GM21447 (cell line): ENCODE results near the gene CNTN5.

ENCODE experiments used
- ATAC-seq: cut with Tn5 transposase; IDR thresholded peaks from one replicate; pipeline ENCODE4 v1.9.1; 2021; ENCODE audit not compliant: unreplicated experiment

The CNTN5 gene

DNA sequence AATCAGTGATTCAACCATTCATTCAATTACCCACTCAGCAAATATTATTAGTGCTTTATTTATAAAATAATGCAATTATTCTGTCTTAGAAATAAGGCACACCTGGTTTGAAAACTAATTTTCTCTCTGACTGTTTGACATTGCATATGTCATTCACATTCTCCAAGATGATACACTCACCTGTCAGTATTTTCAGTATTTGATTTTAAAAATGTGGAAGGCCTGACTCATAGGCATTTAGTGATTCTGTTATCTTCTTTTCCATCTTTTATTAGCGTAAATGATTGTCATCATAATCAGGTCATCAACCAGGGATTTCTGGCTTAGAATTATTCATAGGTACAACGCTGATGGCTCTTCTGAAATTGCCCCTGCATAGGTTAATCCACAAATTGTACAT lies 480.9 kb downstream of the CNTN5 start:
- ATAC-seq = no peak

DNA sequence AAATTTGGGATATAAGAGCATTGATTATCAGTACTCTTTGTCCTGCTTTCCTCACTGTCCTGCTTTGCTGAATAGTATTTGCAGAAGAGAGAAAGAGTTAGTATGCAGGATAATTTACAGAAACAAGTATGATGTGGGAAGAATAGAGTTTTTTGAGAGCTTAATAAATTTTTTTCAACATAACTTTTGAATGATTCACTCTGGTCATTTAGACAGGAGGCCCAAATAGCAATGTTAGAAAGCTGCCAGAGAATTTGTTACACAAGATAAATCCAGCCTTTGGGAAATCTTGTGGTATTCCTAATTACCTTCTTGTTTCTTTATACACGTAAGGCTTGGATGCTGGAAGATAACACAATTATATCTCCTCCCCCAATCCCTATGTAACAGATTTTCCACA lies 484.6 kb downstream of the CNTN5 start:
- no peak for ATAC-seq

DNA sequence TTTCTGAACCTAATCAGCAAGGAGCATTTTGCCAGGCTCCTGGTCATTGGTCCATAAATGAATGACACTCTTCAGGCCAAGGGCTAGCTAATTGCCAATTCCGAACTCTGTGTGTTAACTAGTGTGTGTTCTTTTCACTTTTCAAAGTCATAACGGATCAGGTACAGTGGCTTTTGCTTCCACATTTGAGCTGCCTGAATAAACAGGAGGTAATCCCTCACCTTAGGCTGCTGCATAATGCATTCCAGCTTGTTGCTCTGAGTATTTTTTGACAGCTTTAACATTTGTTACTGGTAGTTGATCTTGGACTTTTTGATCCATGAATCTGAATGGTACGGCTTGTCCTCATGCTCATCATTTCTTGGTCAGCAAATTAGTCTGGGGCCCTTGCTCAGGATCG lies 485.1 kb downstream of the CNTN5 start:
- ATAC-seq = no peak

DNA sequence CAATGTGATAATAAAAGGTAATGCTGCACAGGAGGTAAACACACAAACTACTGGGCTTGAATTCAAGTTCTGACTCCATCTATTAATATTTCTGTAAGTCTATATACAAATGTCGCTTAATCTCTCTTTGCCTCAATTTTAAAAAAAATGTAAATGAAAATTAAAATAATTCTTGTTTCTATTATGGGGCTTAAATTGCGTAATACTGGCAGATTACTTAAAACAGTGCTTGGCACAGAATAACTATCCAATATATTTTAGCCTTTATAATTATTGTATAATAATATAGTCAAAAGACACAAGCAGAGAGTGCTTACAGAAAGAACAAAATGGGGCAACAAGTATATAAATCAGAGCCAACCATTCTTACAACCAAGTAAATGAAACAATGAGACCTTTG lies 489.1 kb downstream of the CNTN5 start:
- ATAC-seq = no peak

DNA sequence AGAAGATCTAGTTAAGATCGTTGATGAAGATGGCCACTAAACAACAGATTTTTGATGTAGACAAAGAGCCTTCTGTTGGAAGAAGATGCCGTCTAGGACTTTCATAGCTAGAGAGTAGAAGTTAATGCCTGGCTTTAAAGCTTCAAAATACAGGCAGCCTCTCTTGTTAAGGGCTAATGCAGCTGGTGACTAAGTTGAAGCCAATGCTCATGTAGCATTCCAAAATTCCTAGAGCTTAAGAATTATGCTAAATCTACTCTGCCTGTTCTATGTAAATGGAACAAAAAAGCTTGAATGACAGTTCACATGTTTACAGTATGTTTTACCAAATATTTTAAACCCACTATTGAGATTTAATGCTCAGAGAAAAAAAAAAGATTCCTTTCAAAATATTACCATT lies 492.6 kb downstream of the CNTN5 start:
- ATAC-seq = no peak

DNA sequence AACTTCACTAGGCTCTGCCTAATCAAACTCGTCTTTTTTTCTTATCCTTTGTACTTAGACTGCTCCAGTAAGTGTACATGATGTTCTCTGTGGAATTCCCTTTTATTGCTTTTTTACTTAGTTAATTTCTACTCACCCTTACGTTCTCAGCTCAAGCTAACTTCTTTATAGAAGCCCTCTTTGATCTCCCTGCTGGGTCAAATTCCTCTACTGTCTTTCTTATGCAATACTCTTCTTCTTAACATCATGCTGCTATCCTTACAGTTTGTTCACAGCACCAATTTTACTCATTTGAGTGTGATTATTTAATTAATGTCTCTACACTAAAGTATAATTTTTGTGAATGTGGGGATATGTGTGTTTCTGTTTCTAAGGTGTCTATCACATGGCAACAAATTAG lies 498.3 kb downstream of the CNTN5 start:
- ATAC-seq = no peak

DNA sequence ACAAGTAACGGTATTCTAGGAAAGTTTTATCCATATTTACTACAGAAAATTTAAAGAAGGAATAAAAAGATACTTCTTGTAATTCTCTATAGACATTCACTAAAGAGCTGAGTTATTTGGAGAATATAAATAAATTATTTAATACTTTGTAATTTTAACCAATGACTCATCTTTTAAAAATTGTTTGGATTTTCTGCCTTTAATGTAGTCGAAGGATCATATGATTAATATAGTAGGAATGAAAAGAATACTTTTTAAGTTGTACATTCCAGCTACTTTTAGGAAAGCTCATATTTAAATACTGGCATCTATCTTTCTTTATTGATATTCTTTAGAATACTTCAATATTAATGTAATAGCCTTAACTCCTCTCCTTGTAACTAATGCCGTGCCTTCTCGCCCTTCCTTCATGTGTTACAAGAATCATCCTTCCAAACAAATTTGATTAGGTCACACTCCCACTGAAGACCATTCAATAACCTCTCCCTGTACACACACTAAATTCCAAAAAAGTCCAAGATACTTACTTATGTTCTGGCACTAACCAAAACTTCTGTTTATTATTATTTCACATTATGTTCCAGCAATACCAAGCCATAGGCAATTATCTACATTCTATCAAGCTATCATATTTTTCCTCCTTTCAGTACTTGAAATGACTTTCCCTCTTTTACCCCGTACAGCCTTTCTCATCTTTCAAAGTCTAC lies 501.9 kb downstream of the CNTN5 start:
- no peak for ATAC-seq

DNA sequence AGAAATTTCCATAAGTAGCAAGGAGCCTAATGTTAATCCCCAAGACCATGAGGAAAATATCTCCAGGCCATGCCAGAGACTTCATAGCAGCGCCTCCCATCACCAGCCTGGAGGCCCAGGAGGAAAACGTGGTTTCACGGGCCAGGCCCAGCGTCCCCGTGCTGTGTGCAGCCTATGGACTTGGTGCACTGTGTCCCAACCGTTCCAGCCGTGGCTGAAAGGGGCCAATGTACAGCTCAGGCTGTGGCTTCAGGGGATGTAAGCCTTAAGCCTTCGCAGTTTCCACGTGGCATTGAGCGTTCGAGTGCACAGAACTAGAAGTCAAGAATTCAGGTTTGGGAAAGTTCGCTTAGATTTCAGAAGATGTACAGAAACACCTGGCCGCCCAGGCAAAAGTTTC lies 510.7 kb downstream of the CNTN5 start:
- no peak for ATAC-seq

DNA sequence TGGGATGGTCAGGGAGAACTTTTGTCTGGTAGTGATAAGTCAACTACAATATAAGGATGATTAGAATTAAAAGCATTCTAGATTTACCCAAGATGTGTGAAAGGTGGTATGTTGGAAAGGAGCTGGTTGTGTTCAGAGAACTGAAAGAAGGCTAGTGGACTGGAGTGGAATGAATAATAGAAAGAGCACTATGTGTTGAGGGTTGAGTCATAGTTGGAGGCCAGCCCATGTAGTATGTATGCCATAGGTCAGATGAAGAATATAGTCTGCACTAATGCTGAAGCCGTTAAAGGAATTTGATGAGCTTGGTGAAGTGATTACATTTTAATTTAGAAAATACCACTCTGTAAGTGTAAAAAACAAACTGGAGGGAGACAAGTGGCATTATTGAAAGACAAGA lies 514.1 kb downstream of the CNTN5 start:
- ATAC-seq = no peak

DNA sequence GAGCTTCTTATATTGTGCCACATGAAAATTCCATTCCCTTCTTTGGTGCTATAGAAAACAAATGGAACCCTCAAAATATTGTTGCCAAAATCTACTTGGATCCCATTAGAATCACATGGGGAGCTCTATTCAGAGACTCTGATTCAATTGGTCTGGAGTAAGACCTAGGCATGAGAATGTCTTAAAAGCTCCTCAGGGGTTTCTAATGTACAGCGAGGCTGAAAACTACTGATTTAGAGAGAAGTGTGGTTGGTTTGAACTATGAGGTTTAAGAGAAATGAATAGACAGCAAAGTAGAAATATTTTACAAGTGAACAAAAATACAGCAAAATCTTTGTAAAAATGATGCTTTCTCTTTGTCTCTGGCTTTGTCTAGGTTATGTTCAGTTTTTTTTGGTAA lies 514.7 kb downstream of the CNTN5 start:
- ATAC-seq = peak; percentile 62

DNA sequence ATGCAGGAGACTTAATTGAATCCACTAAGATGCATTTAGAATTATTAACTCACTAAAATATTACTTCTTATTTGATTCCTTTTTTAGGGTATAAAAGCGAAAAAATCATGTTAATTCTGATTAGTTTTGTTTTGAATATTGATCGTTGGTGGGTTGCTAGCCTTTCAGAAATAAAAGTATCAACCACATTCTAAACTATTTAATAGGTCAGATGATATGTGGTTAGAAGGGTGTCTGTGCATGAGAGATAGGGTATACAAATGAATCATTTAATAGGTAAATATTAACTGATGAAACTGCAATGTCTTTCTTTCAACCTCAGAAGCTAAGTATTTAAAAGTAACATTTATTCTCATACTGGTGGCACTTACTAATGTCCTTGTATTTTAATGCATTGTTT lies 515.1 kb downstream of the CNTN5 start:
- ATAC-seq = peak; percentile 57

DNA sequence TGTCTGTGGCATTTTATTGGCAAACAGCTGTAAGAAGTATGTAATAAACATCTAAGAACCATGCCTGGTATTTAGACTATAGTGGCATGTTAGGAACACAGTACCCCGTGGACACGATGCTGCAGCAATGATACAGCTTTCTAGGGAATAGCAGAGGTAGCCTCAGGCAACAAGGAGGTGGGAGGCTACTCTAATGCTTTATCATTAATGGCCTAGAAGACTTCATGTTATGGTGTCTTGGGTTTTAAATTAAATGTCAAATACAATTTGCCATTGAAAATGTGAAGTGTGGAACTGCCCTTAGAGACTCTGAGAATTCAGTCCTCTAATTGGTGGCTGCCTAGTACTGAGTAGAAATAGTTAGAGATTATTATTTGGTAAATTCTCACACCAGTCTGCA lies 516.9 kb downstream of the CNTN5 start:
- no peak for ATAC-seq

DNA sequence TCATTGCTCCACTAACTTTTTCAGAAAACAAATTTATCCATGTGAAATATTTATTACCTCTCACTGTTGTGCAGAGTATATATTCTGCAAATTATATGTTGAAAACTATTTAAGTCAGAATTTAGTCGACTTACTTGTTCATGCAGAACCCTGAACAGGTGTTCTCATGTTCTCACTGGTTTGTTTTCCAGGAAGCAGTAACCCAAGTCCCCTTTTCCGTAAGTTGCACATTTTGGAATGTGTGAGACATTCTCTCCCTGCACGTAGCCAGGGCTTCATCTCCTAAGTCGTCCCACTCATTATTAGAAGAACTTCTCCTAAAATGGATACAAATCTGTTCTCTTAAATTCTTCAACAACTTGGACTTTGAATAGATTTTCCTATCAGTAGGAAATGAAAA lies 524.9 kb downstream of the CNTN5 start:
- no peak for ATAC-seq

DNA sequence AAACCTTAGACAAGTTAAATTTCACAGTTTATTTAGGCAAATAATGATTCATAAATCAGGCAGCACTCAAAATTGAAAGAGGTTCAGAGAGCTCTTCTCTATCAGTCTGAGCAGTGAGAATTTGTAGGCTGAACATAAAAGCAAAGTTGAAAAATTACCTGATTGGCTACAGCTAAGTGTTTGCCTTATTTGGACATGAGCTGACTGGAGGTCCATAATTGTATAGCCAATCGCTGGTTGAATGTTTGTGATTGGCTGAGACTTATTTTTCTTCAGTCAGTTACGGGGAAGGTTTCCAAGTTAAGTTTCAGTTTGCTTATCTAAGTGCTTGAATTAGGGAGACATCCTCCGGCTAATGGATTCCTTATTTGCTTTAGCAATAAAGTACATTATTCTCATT lies 527.5 kb downstream of the CNTN5 start:
- no peak for ATAC-seq

DNA sequence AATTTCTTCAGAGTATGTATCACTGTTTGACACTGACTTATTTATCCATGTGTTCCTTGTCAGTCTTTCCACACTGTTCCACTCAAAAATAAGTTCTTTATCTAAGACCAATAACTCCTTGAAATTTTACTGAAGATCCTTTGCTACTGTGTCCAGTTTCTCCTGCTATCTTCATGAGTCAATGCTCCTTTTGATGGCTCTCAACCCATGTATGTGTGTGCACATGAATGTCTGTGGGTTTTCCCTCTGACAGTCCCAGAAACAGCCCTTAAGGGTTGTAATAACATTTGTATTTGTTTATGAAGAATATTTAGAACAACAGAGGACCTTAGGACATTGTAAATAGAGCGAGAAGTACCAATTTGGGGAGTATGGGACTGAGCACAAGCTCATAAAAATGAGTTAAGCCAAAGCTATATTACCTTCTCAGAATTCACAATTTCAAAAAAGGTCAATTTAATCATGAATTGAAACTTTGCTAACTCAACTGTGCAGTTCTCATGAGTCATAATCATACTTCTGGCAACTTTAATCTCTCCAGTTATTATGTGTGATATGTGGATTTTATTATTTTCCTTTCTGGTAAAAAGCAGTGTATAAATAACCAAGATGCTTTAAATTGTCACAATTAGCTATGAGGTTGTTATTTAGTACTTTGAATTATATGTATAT lies 533.6 kb downstream of the CNTN5 start:
- no peak for ATAC-seq

DNA sequence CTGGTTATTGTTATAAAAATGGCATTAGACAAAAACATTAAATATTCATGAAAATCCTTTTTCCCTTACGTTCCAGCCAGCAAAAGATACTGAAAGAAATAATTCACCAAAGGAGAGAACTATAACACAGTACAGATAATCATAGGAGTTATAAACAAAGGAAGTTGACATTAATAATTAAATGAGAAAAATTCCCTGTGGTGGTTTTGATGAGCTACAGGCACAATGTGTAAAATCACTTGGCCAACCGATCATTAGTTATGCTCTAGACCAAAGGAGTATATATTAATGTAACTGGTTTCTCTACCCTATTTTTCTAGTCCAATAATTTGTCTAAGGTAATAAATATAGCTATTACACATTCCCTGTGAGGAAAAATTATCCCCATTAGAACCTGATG lies 534.7 kb downstream of the CNTN5 start:
- no peak for ATAC-seq

DNA sequence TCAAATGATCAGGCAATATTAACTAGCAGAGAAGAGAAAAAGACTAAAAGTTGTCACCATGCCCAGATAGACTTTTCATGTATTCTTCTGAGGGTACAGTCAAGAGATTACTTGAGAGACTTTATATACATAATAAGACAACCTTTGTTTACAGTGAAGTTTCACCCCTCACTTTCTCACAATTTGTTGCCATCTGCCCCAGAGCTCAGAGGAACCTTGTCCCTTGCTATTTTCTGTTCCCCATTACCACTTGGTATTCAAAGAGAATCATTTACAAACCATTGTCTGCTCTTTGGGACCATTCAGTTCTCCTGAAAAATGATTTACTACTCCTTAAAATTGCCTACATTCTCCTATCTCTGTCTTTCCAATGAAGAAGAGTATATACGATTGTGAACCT lies 544.6 kb downstream of the CNTN5 start:
- peak; percentile 62 for ATAC-seq

DNA sequence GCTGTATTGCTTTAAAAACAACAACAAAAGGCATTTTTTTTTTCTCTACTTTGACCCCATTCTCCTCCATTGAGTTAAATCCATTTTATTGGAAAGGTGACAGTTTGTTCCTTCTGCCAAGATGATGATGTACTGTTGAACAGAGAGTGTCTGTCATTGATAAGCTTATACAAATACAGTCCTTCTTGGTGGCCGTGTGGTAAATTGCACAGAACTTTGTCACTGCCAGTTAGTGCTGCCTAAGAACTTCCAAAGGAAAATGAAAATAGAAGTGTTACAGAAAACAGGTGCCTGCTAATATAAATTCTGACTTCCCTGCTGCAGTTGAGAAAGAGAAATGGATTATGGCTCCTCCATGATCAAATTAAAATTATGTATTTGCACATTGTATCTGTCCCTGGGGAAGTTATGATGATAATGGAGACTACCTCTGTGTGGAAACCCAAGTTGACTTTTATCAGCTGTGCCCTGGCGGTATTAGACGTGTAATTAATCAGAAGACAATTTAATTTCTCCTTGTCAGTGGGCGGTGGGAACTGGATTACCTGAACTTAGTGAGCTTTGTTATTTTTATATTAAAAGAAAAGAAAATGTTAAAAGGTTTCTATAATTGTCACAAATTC lies 546.7 kb downstream of the CNTN5 start:
- no peak for ATAC-seq

DNA sequence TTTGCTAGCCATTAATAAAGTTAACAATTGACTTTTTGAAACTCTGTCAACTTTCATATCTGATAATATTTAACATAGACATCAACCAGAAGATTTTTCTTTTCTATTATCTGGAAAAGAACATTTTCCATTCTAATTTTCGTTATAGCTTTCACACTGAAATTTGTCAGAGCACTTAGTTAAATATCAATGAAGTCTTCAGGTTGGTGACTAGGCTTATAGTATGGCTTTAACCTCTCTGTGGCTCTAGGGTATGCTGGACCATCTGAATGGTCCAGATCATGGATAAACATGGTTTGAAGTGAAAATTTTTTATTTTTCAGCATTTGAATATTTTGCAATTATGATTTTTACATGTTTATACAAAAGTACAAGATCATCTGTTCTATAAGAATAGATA lies 548.1 kb downstream of the CNTN5 start:
- ATAC-seq = no peak

DNA sequence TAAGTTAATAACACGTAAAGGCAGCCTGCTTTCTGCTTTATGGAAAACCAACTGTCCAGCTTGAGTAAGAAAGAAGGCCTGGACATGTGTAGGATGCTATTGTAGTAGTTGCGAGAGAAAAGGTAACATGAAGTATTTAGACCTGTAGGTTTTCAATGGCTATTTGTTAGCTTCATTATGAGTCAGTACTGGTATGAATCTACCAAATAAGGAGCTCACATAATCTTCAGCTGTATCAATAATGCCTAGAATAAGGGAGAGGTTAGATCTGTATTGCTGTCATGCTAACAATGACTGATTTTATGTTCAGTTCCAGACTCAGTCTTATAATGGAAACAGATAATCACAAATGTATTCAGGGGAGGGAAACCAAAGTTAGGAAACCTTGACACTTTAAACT lies 550.3 kb downstream of the CNTN5 start:
- peak; percentile 55 for ATAC-seq

DNA sequence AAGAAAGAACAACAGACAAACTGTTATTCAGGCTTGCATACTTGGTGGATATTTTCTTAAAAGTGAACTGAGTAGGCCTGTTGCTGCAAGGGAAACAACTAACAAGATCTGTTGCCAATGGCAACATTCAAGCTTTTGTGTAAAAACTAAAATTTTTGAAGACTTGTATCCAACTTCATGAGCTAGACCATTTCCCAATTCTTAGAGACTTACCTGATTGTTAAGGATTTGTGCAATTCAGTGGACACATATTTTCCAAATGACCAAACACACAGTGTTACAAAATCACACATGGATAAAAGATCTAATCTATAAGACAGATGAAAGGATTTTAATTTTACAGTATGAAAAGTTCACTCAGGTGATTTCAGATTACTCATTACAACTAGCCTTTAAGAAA lies 564.1 kb downstream of the CNTN5 start:
- no peak for ATAC-seq

DNA sequence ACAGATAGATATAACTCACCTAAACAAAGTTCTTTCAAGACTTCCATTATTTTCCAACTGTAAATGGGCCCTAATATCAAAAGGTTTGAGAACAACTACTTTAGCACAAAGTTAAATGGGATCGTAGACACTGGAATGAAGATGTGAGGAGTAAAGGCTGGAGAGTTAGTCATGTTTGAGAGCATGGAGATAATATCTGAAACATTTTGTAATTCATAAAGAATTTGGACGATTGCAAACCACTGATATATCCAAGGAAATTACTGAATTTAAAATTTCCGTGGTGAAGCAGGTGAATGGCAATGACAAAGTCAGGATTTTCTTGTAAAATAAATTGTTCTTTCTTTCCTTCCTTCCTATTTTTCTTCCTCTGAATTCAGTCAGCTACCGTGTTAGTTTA lies 564.9 kb downstream of the CNTN5 start:
- ATAC-seq = no peak

DNA sequence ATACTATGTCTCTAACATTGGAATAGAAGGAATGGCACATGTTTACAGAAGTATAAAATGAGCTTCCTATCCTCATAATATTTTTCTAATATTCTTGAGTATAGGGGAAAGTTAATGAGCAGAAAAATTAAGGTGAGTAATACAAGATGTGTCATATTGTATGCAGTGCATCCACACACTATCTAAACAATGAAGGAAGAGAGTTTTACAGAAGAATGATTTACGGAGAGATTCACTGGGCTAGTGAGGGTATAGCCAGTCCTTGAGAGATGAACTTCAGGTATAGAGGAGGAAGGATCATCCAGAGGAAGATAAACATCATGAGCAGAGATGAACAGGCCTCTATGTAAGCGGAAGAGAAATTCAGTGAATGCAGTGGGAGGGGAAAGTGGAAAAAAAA lies 569.0 kb downstream of the CNTN5 start:
- no peak for ATAC-seq
